GM18505 (cell line): ENCODE results near the gene JAGN1.
"Not testable (repeated sequence)": the region's sequence is repeated elsewhere in the genome, so short reads cannot be mapped to it uniquely, and the experiment has no call there.

ENCODE experiments used
- ATAC-seq: cut with Tn5 transposase; IDR thresholded peaks from one replicate; pipeline ENCODE4 v1.9.1; 2021; ENCODE audit not compliant: unreplicated experiment
- POLR2A ChIP-seq: IDR thresholded peaks from 4 replicates; pipeline ENCODE4 v1.6.1; 2011; ENCODE audit warnings: borderline replicate concordance; ENCODE audit not compliant: insufficient read depth, insufficient read length; ENCODE audit errors: extremely low read depth

The JAGN1 gene

GRCh38 chr3:9932535-9932842, 42.1 kb downstream of the JAGN1 start:
- no peak for ATAC-seq

GRCh38 chr3:9932843-9933560, 42.6 kb downstream of the JAGN1 start:
- no peak for TF ChIP-seq POLR2A
- ATAC-seq: peak; percentile 66

More at GRCh38 chr3:9932535-9932842, 42.1 kb downstream of the JAGN1 start:
- TF ChIP-seq POLR2A: peak; percentile 32

GRCh38 chr3:9933561-9934234, 43.3 kb downstream of the JAGN1 start, which contains the start of gene CRELD1:
Gene CRELD1, plus strand, starts transcription at chr3:9933834. Its CDS starts 605 bp downstream, at chr3:9934439.
- ATAC-seq: peak; percentile 82
- peak; percentile 78 for TF ChIP-seq POLR2A

- TF ChIP-seq POLR2A: no peak
- ATAC-seq: no peak
Measured at GRCh38 chr3:9934235-9934621, 43.8 kb downstream of the JAGN1 start.

- no peak for ATAC-seq
- no peak for TF ChIP-seq POLR2A
Measured at GRCh38 chr3:9934993-9935392, 44.6 kb downstream of the JAGN1 start.

- TF ChIP-seq POLR2A: no peak
- ATAC-seq: no peak
Measured at GRCh38 chr3:9935966-9936510, 45.6 kb downstream of the JAGN1 start.

GRCh38 chr3:9937486-9938238, 47.3 kb downstream of the JAGN1 start:
- no peak for ATAC-seq
- TF ChIP-seq POLR2A: no peak

GRCh38 chr3:9938966-9939365, 48.6 kb downstream of the JAGN1 start:
- no peak for TF ChIP-seq POLR2A
- no peak for ATAC-seq

GRCh38 chr3:9939906-9940305, 49.5 kb downstream of the JAGN1 start:
- ATAC-seq: not testable (repeated sequence)

- no peak for ATAC-seq
- TF ChIP-seq POLR2A: no peak
Measured at GRCh38 chr3:9940746-9941145, 50.3 kb downstream of the JAGN1 start.

- ATAC-seq: no peak
- TF ChIP-seq POLR2A: no peak
Measured at GRCh38 chr3:9942164-9942563, 51.8 kb downstream of the JAGN1 start.

- TF ChIP-seq POLR2A: no peak
- ATAC-seq: no peak
Measured at GRCh38 chr3:9942934-9943690, 52.7 kb downstream of the JAGN1 start.
